ENCODE measurements around the gene ZNF45. TPM values are rescaled to one million over a fixed set of nuclear protein-coding genes. Genes with fewer than 3 reads are reported as not detected.

ZNF45 gene
- total RNA-seq, 1 experiment from 2014 or later: 19.8 TPM

- Mint-ChIP-seq H3K4me1 (no peaks in the 10 kb centered on the region; a peak in 1 of 4 replicates), H3K36me3 (ENCODE audit: insufficient read depth in 1 of 3, low read depth in 3 of 3) (peaks cover 10 to 12% (median 12%) of the 10 kb centered on the region in 3 experiments), H3K9me3 (peaks cover 12 to 43% of the 10 kb centered on the region in 2 experiments), H3K27ac (no peak overlapping the region), H3K27me3 (ENCODE audit: low read depth) (no peaks in the 10 kb centered on the region), H3K4me3 (peak overlapping the region; percentile 97 to 98)
- Histone ChIP-seq H3K4me1 (ENCODE audit: insufficient read depth, low read length) (no peaks in the 10 kb centered on the region), H3K27me3 (ENCODE audit: insufficient read depth, low read length) (no peaks in the 10 kb centered on the region), H3K23ac (ENCODE audit: insufficient read length, low read depth, low read length) (no peak overlapping the region), H2BK12ac (ENCODE audit: insufficient read length, low read depth, low read length) (no peak overlapping the region), H3K56ac (ENCODE audit: insufficient read length, low read depth, low read length) (no peak overlapping the region), H3K18ac (ENCODE audit: insufficient read length, low read depth, low read length) (no peak overlapping the region), H3K27ac (ENCODE audit: insufficient read length, low read depth, low read length) (no peak overlapping the region), H3K23me2 (ENCODE audit: insufficient read length, low read depth, low read length, poor library complexity, severe bottlenecking) (peaks cover 6% of the 10 kb centered on the region), H4K20me1 (ENCODE audit: control insufficient read depth, insufficient read depth, insufficient read length) (no peaks in the 10 kb centered on the region), H3K9me3 (ENCODE audit: control insufficient read depth, low read depth, low read length) (no peaks in the 10 kb centered on the region), H2BK5ac (ENCODE audit: insufficient read length, low read length) (no peak overlapping the region), H4K91ac (ENCODE audit: insufficient read length, low read depth, low read length) (no peak overlapping the region), H3K79me1 (ENCODE audit: insufficient read depth, low read depth, low read length, poor library complexity, severe bottlenecking) (peaks cover 3% of the 10 kb centered on the region), H3K4ac (ENCODE audit: low read depth, low read length) (no peak overlapping the region), H2BK120ac (ENCODE audit: low read depth, low read length, poor library complexity, severe bottlenecking) (no peak overlapping the region), H2BK20ac (ENCODE audit: low read depth, low read length, poor library complexity, severe bottlenecking) (no peak overlapping the region), H3K79me2 (ENCODE audit: insufficient read depth, low read length) (no peaks in the 10 kb centered on the region; the same call in 1 of the 2 replicates), H2BK15ac (ENCODE audit: low read depth, low read length) (no peak overlapping the region), H4K5ac (ENCODE audit: insufficient read length, low read depth, low read length) (no peak overlapping the region), H2AFZ (ENCODE audit: low read length) (peak overlapping the region; percentile 46), H3K14ac (ENCODE audit: insufficient read depth, low read length) (no peak overlapping the region), H3K4me2 (ENCODE audit: insufficient read depth, insufficient read length, low read length) (peak overlapping the region; percentile 94), H3T11ph (ENCODE audit: low read length) (no peak overlapping the region), H4K8ac (replicated peaks; ENCODE audit: insufficient read length, low read depth, low read length) (no peak overlapping the region), H3K9ac (ENCODE audit: extremely low read depth, insufficient read length, low read length) (peak overlapping the region; percentile 47), H2AK5ac (ENCODE audit: insufficient read length, low read length) (no peak overlapping the region)
- WGBS (ENCODE audit: extremely low coverage, insufficient read length, low lambda C conversion rate): no CpG with 5 or more reads among the region's 14 CpGs
- no peak for DNase-seq
- TF ChIP-seq CTCF (conservative IDR thresholded peaks at IDR 0.05): no peak
Observed at GRCh38 chr19:43984687-43985000, 49.6 kb upstream of the ZNF45 start.

Measured in H9 (cell line).